Ishikawa (cell line): Measurements from ENCODE around the gene PCSK2.

ENCODE experiments used
- CEBPB ChIP-seq: IDR thresholded peaks from 2 replicates; pipeline ENCODE4 v1.6.1; 2012
- CREB1 ChIP-seq: IDR thresholded peaks from 2 replicates; pipeline ENCODE4 v1.6.1; 2012; ENCODE audit warnings: low read depth
- EGR1 ChIP-seq: IDR thresholded peaks from 2 replicates; pipeline ENCODE4 v1.6.1; 2012
- EP300 ChIP-seq: IDR thresholded peaks from 2 replicates; pipeline ENCODE4 v1.6.1; 2012; ENCODE audit warnings: borderline replicate concordance
- FOXM1 ChIP-seq: IDR thresholded peaks from 2 replicates; pipeline ENCODE4 v1.6.1; 2012; ENCODE audit warnings: low read depth, borderline replicate concordance
- NFIC ChIP-seq: IDR thresholded peaks from 2 replicates; pipeline ENCODE4 v1.6.1; 2012
- RAD21 ChIP-seq: IDR thresholded peaks from 2 replicates; pipeline ENCODE4 v1.6.1; 2012; ENCODE audit warnings: low read depth
- REST ChIP-seq: IDR thresholded peaks from 2 replicates; pipeline ENCODE4 v1.6.1; 2012; ENCODE audit warnings: low read depth, mild to moderate bottlenecking
- TAF1 ChIP-seq: IDR thresholded peaks from 2 replicates; pipeline ENCODE4 v1.6.1; 2012; ENCODE audit warnings: low read depth, mild to moderate bottlenecking
- TCF12 ChIP-seq: IDR thresholded peaks from 2 replicates; pipeline ENCODE4 v1.6.1; 2012; ENCODE audit warnings: low read depth
- TEAD4 ChIP-seq: IDR thresholded peaks from 2 replicates; pipeline ENCODE4 v1.6.1; 2012
- USF1 ChIP-seq: IDR thresholded peaks from 2 replicates; pipeline ENCODE4 v1.6.1; 2012
- YY1 ChIP-seq: IDR thresholded peaks from 2 replicates; pipeline ENCODE4 v1.6.1; 2012; ENCODE audit warnings: low read depth
- ZBTB7A ChIP-seq: IDR thresholded peaks from 2 replicates; pipeline ENCODE4 v1.6.1; 2012; ENCODE audit warnings: low read depth
- TF ChIP-seq, protein P1 (sequence below): IDR thresholded peaks from 2 replicates; pipeline ENCODE4 v1.6.1; 2012

PCSK2 gene

GRCh38 chr20:17343656-17344452 lies 117.0 kb downstream of the PCSK2 start:
- TF ChIP-seq CREB1 (no peak), EGR1 (no peak), NFIC (no peak), RAD21 (no peak), YY1 (no peak), TCF12 (no peak), TEAD4 (no peak), FOXM1 (no peak), ZBTB7A (no peak)
- TF ChIP-seq, protein P1, sequence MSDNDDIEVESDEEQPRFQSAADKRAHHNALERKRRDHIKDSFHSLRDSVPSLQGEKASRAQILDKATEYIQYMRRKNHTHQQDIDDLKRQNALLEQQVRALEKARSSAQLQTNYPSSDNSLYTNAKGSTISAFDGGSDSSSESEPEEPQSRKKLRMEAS, result no peak

GRCh38 chr20:17344790-17345189 lies 118.0 kb downstream of the PCSK2 start:
- TF ChIP-seq TEAD4 (no peak), NFIC (no peak), CREB1 (no peak), ZBTB7A (no peak), CEBPB (no peak), YY1 (no peak), TCF12 (no peak), FOXM1 (no peak), EP300 (no peak), EGR1 (no peak)
- TF ChIP-seq, protein P1, result no peak

DNA sequence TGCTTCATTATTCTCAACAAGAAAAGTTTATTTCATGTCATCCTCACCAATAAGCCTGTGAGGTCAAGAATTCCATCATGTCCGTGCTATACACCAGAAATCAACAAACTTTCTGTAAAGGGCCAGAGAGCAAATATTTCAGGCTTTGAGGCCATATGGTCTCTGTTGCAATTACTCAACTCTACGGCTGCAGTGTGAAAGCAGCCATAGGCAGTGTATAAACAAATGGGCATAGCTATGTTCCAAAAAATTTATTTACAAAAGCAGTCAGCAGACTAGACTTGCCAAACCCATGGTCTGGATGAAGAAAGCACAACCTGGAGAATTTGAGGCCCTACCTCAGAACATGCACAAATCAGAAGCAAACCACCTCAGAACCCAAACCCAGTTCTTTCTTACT lies 118.5 kb downstream of the PCSK2 start:
- no peak for TF ChIP-seq ZBTB7A
- no peak for TF ChIP-seq YY1
- no peak for TF ChIP-seq TAF1
- no peak for TF ChIP-seq RAD21
- no peak for TF ChIP-seq NFIC
- TF ChIP-seq REST, result no peak
- no peak for TF ChIP-seq TEAD4
- no peak for TF ChIP-seq TCF12

- TF ChIP-seq TEAD4, result no peak
- no peak for TF ChIP-seq FOXM1
- no peak for TF ChIP-seq YY1
- TF ChIP-seq CEBPB, result no peak
- TF ChIP-seq RAD21, result no peak
- TF ChIP-seq EP300, result no peak
- no peak for TF ChIP-seq NFIC
- no peak for TF ChIP-seq TCF12
- no peak for TF ChIP-seq ZBTB7A
- TF ChIP-seq USF1, result no peak
- TF ChIP-seq CREB1, result no peak
- no peak for TF ChIP-seq TAF1
- no peak for TF ChIP-seq REST
- TF ChIP-seq, protein P1, result no peak
- no peak for TF ChIP-seq EGR1
These were observed 123.5 kb downstream of the PCSK2 start for GRCh38 chr20:17350321-17350720.

DNA sequence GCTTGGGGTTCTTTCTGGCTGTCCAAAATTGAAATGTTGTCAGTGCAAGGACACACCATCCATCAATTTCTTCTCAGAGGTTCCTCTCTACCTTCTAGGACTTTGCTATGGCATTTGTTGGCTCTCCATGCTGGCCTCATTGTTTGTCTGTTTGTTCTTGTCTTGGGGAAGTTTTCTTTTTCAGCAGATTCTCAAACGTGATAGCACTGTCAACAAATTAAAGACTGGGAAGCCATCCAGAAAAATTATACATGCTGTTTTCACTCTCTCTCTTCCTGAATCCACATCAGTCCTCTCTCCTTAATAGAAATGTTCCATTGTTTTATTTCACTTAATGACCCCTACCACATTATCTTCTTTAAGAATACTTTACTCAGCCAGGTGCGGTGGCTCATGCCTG lies 130.4 kb downstream of the PCSK2 start:
- TF ChIP-seq CREB1 (no peak), USF1 (no peak), REST (no peak), TAF1 (no peak), TCF12 (no peak), RAD21 (no peak)
